ELF-1 (cell line): ENCODE measurements around the gene RHOH.

Experiments used
- DNase-seq: peaks from one replicate; pipeline ENCODE4 v3.0.0-alpha.2; 2016; ENCODE audit warnings: low read depth, low spot score

The RHOH gene

GRCh38 chr4:40238008-40238699 is 41.3 kb downstream of the RHOH start:
- DNase-seq = no peak

GRCh38 chr4:40238700-40239548 is 42.1 kb downstream of the RHOH start:
- DNase-seq = peak; percentile 65

GRCh38 chr4:40240040-40240653 is 43.3 kb downstream of the RHOH start:
- no peak for DNase-seq

- DNase-seq = no peak
Observed at GRCh38 chr4:40241026-40241425, 44.2 kb downstream of the RHOH start.

- DNase-seq = no peak
Observed at GRCh38 chr4:40241941-40242340, 45.1 kb downstream of the RHOH start.

- no peak for DNase-seq
Observed at GRCh38 chr4:40243386-40243948, 46.6 kb downstream of the RHOH start.

GRCh38 chr4:40244606-40245005 is 47.8 kb downstream of the RHOH start:
- no peak for DNase-seq

GRCh38 chr4:40245550-40245949 is 48.7 kb downstream of the RHOH start:
- DNase-seq = no peak

GRCh38 chr4:40246011-40246900 is 49.4 kb downstream of the RHOH start:
- no peak for DNase-seq

- DNase-seq = no peak
Observed at GRCh38 chr4:40246938-40247337, 50.1 kb downstream of the RHOH start.

GRCh38 chr4:40247350-40247749 is 50.5 kb downstream of the RHOH start:
- no peak for DNase-seq

GRCh38 chr4:40251366-40251765 is 54.5 kb downstream of the RHOH start:
- DNase-seq = no peak

GRCh38 chr4:40253906-40254305 is 57.1 kb downstream of the RHOH start:
- no peak for DNase-seq

- DNase-seq = peak; percentile 32
Observed at GRCh38 chr4:40254608-40255392, 58.0 kb downstream of the RHOH start.

- no peak for DNase-seq
Observed at GRCh38 chr4:40255393-40256281, 58.8 kb downstream of the RHOH start.

GRCh38 chr4:40256329-40256728 is 59.5 kb downstream of the RHOH start:
- DNase-seq = no peak

GRCh38 chr4:40256817-40257216 is 60.0 kb downstream of the RHOH start:
- DNase-seq = no peak

- no peak for DNase-seq
Observed at GRCh38 chr4:40258627-40259026, 61.8 kb downstream of the RHOH start.
